Measurements from ENCODE around the gene KLHL29.

Gene KLHL29

DNA sequence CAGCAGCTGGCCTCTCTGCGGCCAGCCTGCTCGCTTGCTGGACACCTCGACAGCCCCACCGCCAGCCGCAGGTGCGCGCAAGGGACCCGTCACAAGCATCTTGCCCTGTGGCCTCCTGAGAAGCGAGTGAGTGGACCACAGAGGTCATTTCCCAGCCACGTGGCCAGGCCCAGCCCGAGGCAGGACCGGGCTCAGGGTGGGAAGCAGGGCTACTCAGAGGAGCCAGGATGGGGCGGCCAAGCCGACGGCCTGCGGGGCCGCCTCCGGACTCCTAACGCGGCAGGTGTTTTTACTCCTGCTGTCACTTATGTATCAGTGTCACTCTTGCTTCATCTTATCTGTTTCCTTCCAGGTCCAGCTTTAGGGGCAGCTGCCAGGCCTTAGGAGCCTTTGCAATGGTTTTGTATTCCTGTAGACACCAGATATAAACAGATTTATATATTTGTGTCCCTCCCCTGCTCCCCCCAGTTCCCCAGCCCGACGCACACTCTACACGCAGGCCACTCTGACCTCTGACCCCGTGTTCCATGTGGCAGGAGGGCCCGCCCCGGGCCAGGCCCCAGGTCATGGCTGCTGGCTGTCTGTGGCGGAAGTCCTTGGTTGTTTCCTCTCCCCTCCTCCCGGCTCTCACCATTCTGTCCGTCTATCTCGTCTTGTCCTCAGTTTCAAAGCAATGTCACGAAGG is 305.6 kb downstream of the KLHL29 start:
- DNase-seq, result no peak

GRCh38 chr2:23691106-23691470 is 306.1 kb downstream of the KLHL29 start:
- no peak for DNase-seq

DNA sequence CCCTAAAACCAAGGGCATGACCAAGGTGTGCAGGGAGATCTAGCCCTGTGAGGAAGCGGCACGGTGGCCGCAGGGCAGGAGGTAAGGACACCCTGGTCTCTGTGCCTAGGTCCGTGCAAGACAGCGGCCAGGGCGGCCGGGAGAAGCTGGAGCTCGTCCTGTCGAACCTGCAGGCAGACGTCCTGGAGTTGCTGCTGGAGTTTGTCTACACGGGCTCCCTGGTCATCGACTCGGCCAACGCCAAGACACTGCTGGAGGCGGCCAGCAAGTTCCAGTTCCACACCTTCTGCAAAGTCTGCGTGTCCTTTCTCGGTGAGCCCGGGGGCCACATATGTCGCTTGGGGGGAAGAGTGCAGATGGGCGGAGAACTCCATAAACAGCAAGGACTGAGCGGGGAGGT is 306.6 kb downstream of the KLHL29 start:
- DNase-seq, result no peak

GRCh38 chr2:23692263-23692662 is 307.3 kb downstream of the KLHL29 start:
- no peak for DNase-seq

DNA sequence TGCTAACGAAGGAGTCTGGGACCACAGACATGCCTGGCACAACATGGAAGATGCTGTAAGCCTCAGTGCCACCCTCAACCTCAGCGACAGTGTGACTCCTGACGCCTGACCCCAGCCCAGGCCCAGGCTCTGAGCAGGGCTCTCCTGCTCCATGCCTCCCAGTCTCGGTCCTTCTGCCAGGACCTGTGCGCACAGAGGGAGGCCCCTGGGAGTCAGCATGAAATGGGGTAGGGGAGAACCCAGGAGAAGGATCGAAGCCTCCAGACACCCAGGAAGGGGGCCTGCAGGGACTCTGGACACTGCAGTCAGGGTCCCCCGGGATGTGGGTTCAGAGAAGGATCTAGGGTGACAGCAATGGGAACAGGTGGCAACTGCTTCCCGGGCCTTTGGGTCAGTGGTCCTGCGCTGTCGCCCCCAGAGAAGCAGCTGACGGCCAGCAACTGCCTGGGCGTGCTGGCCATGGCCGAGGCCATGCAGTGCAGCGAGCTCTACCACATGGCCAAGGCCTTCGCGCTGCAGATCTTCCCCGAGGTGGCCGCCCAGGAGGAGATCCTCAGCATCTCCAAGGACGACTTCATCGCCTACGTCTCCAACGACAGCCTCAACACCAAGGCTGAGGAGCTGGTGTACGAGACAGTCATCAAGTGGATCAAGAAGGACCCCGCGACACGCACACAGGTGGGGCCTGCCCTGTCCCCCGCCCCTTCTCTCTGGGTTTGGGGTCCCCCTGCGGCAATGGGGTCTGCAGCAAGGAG is 308.0 kb downstream of the KLHL29 start:
- no peak for DNase-seq

- DNase-seq, result no peak
These were observed 308.6 kb downstream of the KLHL29 start for GRCh38 chr2:23693606-23693951.

GRCh38 chr2:23694058-23695045 is 309.4 kb downstream of the KLHL29 start:
- no peak for DNase-seq

- no peak for DNase-seq
These were observed 310.4 kb downstream of the KLHL29 start for GRCh38 chr2:23695214-23695889.

- no peak for DNase-seq
These were observed 311.1 kb downstream of the KLHL29 start for GRCh38 chr2:23695890-23696751.

- no peak for DNase-seq
These were observed 311.7 kb downstream of the KLHL29 start for GRCh38 chr2:23696752-23697045.

- DNase-seq, result no peak
These were observed 312.5 kb downstream of the KLHL29 start for GRCh38 chr2:23697256-23698075.

GRCh38 chr2:23698116-23698693 is 313.2 kb downstream of the KLHL29 start:
- no peak for DNase-seq

DNA sequence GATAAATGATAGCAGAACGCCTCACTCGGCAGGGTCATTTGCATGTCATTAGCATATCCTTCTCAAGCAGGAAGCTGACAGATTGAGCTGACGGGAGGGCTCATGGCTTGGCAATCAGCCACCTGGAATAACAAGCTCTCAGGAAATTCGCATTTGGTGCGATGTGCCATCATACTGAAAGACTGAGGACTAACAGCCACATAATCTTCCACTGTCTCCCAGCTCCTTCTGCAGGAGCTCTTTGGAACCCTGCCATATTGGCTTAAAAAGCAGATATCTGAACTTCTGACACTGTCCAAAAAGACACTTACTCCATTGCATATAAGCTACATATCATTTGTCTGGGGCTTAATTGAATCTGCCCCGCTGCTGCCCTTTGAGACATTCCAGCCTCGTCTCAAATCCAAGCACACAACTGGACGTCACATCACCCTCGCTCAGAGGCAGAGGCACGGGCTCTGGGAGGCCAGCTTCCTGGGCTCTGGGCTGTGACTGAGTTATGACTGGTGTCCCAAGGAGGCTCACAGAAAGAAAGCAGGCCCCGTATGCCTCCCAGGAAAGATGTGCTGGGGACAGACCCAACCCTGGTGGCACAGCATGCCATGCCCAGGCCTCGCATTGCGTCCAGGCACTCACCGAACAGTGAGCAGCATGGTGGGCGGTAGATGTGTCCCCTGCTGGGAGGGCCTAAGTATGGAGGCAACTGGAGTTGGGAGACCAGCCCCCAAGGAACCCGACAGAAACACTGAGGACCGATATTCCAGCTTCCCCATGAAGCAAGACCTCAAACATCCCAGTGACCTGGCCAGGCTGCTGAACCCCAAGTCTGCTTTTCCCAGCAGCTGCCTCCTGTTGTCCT is 314.0 kb downstream of the KLHL29 start:
- DNase-seq, result no peak

DNA sequence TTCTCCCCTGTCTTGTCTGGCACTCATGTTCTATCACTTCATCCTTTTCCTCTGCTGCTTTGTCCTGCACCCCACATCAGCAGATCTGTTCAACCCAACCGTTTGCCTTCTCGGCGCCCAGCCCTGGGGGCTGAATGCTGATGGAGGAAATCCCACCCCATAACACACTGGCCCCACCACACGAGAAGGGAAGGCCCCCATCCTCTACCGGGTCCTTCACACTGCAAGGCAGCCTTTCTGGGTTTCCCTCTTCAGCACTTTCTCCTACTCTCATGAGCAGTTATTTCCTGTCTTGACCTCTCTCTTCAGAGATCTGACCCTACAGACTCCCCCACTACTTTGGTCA is 314.6 kb downstream of the KLHL29 start:
- no peak for DNase-seq

DNA sequence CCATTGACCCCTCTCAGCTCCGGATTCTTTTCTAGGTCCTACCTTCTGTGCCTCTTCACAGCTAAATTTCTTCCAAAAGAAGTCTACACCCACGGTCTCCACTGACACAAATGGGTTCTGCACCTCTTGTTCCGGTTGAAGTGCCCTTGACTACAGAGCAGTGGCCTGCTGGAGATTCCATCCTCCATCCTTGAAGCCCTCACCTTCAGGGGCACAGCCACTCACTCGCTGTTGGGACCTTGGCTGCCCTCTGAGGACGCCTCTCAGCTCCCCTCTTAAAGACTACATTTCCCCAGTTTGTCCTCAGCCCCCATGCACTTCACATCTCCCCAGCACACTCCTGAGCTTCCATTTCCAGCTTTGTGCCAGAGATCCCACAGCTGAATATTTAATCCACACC is 315.6 kb downstream of the KLHL29 start:
- no peak for DNase-seq

- no peak for DNase-seq
These were observed 318.1 kb downstream of the KLHL29 start for GRCh38 chr2:23703037-23703582.

DNA sequence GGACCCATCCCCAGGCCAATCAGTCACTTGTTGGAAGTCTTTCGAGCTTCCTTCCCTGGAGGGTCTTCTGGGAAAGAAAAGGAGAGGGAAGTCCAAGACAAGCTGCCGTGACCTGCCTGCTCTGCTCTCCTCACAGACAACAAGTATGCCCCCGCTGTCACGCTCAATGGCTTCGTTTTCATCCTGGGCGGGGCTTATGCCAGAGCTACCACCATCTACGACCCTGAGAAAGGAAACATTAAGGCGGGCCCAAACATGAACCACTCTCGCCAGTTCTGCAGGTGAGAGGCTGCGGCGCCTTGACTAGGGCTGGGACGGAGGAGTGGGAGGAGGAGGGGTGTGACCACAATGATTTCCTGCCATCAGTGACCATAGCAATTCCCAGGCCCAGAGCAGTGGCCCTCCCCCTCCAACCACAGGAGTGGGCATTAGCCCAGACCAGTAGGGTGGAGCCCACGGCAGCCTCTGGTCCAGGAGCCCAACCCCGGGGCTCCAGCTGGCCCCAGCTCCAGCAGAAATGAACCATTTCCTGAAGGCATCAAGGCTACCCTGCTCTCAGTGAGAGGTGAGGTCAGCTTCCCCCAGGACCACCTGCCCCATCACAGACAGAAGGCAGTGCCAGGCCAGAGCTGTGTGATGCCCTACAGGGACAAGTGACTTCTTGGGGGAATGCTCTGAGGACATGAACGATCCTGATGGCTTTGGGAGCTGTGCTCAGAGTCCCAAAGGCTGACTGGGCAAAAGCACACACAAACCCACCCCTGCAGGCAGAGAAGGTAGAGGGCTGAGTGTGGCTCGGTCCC is 318.8 kb downstream of the KLHL29 start:
- no peak for DNase-seq

- DNase-seq, result no peak
These were observed 321.0 kb downstream of the KLHL29 start for GRCh38 chr2:23705771-23706612.

Measured in NCI-H187 treated with DMSO at 0.1 percent for 48 hours (cell line).